LNCaP clone FGC (cell line): ENCODE data around the gene STT3A.

Experiments
- DNase-seq: peaks from one replicate; pipeline ENCODE4 v3.0.0-alpha.2; 2011; ENCODE audit warnings: low read depth
- H3K4me3 ChIP-seq: 2 replicates; pipeline ENCODE4 v1.5.1; 2011; ENCODE audit warnings: mild to moderate bottlenecking, low read depth, low read length, control low read depth
- TF ChIP-seq, protein P1 (sequence below): IDR thresholded peaks from 2 replicates; pipeline ENCODE4 v1.5.1; 2012; ENCODE audit warnings: mild to moderate bottlenecking; ENCODE audit not compliant: control insufficient read depth, insufficient read depth; ENCODE audit errors: extremely low read depth

Gene STT3A

GRCh38 chr11:125600663-125601062 is 8.0 kb downstream of the STT3A start:
- no peak for DNase-seq
- TF ChIP-seq, protein P1, sequence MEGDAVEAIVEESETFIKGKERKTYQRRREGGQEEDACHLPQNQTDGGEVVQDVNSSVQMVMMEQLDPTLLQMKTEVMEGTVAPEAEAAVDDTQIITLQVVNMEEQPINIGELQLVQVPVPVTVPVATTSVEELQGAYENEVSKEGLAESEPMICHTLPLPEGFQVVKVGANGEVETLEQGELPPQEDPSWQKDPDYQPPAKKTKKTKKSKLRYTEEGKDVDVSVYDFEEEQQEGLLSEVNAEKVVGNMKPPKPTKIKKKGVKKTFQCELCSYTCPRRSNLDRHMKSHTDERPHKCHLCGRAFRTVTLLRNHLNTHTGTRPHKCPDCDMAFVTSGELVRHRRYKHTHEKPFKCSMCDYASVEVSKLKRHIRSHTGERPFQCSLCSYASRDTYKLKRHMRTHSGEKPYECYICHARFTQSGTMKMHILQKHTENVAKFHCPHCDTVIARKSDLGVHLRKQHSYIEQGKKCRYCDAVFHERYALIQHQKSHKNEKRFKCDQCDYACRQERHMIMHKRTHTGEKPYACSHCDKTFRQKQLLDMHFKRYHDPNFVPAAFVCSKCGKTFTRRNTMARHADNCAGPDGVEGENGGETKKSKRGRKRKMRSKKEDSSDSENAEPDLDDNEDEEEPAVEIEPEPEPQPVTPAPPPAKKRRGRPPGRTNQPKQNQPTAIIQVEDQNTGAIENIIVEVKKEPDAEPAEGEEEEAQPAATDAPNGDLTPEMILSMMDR: no peak
- H3K4me3 ChIP-seq: no peak overlapping the region

DNA sequence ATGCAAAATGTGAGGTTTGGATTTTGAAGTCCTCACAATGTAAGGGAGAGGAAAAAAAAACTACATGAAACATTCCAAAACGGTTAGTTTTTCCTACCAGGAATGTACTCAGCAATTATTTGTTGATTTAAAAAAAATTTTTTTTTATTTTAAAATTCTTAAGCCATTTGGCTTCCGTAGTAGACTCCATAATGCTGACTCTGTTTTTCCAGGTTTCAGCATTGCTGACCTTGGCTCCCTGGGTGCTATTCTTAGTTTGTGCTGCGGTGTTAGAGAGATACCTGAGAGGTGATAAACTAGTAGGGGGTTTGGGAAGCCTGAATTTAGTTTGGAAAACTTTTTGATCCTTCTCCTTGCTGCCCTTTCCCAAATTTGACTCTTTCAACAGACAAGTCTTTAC is 10.6 kb downstream of the STT3A start:
- H3K4me3 ChIP-seq: no peak overlapping the region
- DNase-seq: no peak
- TF ChIP-seq, protein P1: no peak

DNA sequence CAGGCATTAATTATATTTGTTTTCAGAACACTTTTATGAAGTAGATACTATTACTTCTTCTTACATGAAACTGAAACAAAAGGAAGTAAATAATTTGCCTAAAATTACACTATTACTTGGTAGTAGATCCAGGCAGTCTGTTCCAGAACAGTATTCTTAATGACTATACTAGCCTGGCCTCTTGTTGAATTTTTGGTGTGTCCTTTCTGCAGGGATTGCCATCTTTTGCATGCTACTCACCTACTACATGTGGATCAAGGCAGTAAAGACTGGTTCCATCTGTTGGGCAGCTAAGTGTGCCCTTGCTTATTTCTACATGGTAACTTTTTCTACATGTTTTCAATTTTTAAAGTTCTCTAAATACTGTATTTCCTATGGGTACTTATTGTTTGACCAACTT is 12.8 kb downstream of the STT3A start:
- TF ChIP-seq, protein P1: no peak
- no peak overlapping the region for H3K4me3 ChIP-seq
- no peak for DNase-seq

- TF ChIP-seq, protein P1: no peak
- H3K4me3 ChIP-seq: no peak overlapping the region
- no peak for DNase-seq
Observed at GRCh38 chr11:125609545-125609944, 16.9 kb downstream of the STT3A start.

DNA sequence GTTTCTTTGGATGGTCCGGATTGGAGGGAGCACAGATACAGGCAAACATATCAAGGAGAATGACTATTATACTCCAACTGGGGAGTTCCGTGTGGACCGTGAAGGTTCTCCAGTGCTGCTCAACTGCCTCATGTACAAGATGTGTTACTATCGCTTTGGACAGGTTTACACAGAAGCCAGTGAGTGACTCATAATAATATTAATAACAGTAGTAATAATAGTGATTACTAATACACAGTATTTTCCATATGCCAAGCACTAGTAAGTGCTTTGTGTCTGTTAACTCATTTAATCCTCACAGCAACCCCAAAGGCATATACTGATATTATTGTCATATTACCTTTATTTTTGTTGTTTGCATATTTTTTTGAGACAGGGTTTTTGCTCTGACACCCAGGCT is 25.7 kb downstream of the STT3A start:
- TF ChIP-seq, protein P1: no peak
- DNase-seq: no peak
- no peak overlapping the region for H3K4me3 ChIP-seq

DNA sequence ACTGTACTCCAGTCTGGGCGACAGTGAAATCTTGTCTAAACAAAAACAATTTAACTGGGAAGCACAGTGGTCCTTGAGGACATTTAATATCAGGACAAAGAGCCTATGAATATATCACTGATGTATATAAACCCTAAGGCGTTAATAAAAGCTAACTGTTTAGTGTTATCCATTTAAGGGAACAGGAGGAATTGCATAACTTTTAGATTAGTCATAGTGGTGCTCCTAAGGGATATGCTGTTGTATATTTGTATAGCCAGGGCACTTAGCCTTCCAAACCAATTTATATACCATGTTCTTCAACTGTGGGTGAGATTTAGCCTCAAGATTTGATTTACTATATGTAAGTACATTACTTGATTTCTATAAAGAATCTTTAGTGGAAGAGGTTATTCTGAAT is 29.3 kb downstream of the STT3A start:
- TF ChIP-seq, protein P1: no peak
- DNase-seq: no peak
- H3K4me3 ChIP-seq: no peak overlapping the region

- DNase-seq: no peak
- H3K4me3 ChIP-seq: no peak overlapping the region
- TF ChIP-seq, protein P1: no peak
Observed at GRCh38 chr11:125623064-125623463, 30.4 kb downstream of the STT3A start.
